Measurements from ENCODE around the gene ANKFY1.

ANKFY1 gene

GRCh38 chr17:4229627-4230541 lies 33.9 kb downstream of the ANKFY1 start:
- Histone ChIP-seq H4K8ac (ENCODE audit: low read depth, low read length) (peak overlapping the region; percentile 8), H3K23ac (ENCODE audit: low read length) (no peak overlapping the region), H4K12ac (ENCODE audit: low read depth, low read length) (peak overlapping the region; percentile 17), H2BK12ac (ENCODE audit: low read length) (peak overlapping the region; percentile 78), H3K9me3 (ENCODE audit: insufficient read depth, low read depth, low read length) (no peaks in the 10 kb centered on the region), H3K9ac (ENCODE audit: low read length) (no peak overlapping the region), H3K14ac (ENCODE audit: low read length) (peak overlapping the region; percentile 56), H4K91ac (ENCODE audit: low read depth, low read length) (peak overlapping the region; percentile 86), H3K27me3 (ENCODE audit: insufficient read depth, low read length) (no peaks in the 10 kb centered on the region), H3K79me1 (ENCODE audit: low read length) (peaks cover 15% of the 10 kb centered on the region), H3K4me3 (ENCODE audit: low read depth, low read length) (no peak overlapping the region), H3K4me2 (ENCODE audit: low read length) (peak overlapping the region; percentile 39), H2BK120ac (ENCODE audit: insufficient read depth, low read length, poor library complexity) (peak overlapping the region; percentile 82), H2AK5ac (ENCODE audit: low read length) (no peak overlapping the region), H3K36me3 (ENCODE audit: control insufficient read depth in 1 of 2, insufficient read depth in 2 of 2, low read length in 2 of 2) (peaks cover 4 to 6% of the 10 kb centered on the region in 2 experiments), H3K18ac (ENCODE audit: low read length) (peak overlapping the region; percentile 93), H3K27ac (ENCODE audit: low read depth, low read length) (peak overlapping the region; percentile 84), H3K4me1 (ENCODE audit: control insufficient read depth in 1 of 2, insufficient read depth in 2 of 2, low read length in 2 of 2) (peaks cover 15 to 18% of the 10 kb centered on the region in 2 experiments), H3K4ac (ENCODE audit: low read depth, low read length) (peak overlapping the region; percentile 46), H3K79me2 (ENCODE audit: control insufficient read depth, insufficient read depth, low read length, poor library complexity) (no peaks in the 10 kb centered on the region), H2AFZ (ENCODE audit: insufficient read depth, low read length, poor library complexity) (no peak overlapping the region), H2BK5ac (ENCODE audit: low read depth, low read length, poor library complexity) (peak overlapping the region; percentile 98)
- peak; percentile 89 to 96 for DNase-seq
- no CpG with 5 or more reads among the region's 8 CpGs for WGBS (ENCODE audit: extremely low coverage, insufficient coverage, insufficient read length)

GRCh38 chr17:4221899-4222659 lies 41.7 kb downstream of the ANKFY1 start:
- peaks cover 4% of the 10 kb centered on the region for H3K79me1 ChIP-seq (ENCODE audit: low read length)
- peak; percentile 41 to 80 for DNase-seq
- H4K8ac ChIP-seq (ENCODE audit: low read depth, low read length) = no peak overlapping the region
- H3K4me2 ChIP-seq (ENCODE audit: low read length) = peak overlapping the region; percentile 19
- H3K4ac ChIP-seq (ENCODE audit: low read depth, low read length) = no peak overlapping the region
- no peaks in the 10 kb centered on the region for H3K9me3 ChIP-seq (ENCODE audit: insufficient read depth, low read depth, low read length)
- no CpG with 5 or more reads among the region's 47 CpGs for WGBS (ENCODE audit: extremely low coverage, insufficient coverage, insufficient read length)
- peaks cover 6 to 19% of the 10 kb centered on the region in 2 experiments for H3K36me3 ChIP-seq (ENCODE audit: control insufficient read depth in 1 of 2, insufficient read depth in 2 of 2, low read length in 2 of 2)
- H2BK120ac ChIP-seq (ENCODE audit: insufficient read depth, low read length, poor library complexity) = no peak overlapping the region
- H4K12ac ChIP-seq (ENCODE audit: low read depth, low read length) = no peak overlapping the region
- no peak overlapping the region for H2BK12ac ChIP-seq (ENCODE audit: low read length)
- no peak overlapping the region for H3K18ac ChIP-seq (ENCODE audit: low read length)
- H3K27me3 ChIP-seq (ENCODE audit: insufficient read depth, low read length) = no peaks in the 10 kb centered on the region
- no peak overlapping the region for H3K27ac ChIP-seq (ENCODE audit: low read depth, low read length)
- no peak overlapping the region for H3K23ac ChIP-seq (ENCODE audit: low read length)
- no peak overlapping the region for H2AK5ac ChIP-seq (ENCODE audit: low read length)
- H2AFZ ChIP-seq (ENCODE audit: insufficient read depth, low read length, poor library complexity) = no peak overlapping the region
- no peak overlapping the region for H3K14ac ChIP-seq (ENCODE audit: low read length)
- peak overlapping the region; percentile 18 for H4K91ac ChIP-seq (ENCODE audit: low read depth, low read length)
- H3K4me3 ChIP-seq (ENCODE audit: low read depth, low read length) = no peak overlapping the region
- peaks cover 5 to 8% of the 10 kb centered on the region in 2 experiments for H3K4me1 ChIP-seq (ENCODE audit: control insufficient read depth in 1 of 2, insufficient read depth in 2 of 2, low read length in 2 of 2)
- H3K79me2 ChIP-seq (ENCODE audit: control insufficient read depth, insufficient read depth, low read length, poor library complexity) = no peaks in the 10 kb centered on the region
- H3K9ac ChIP-seq (ENCODE audit: low read length) = no peak overlapping the region
- H2BK5ac ChIP-seq (ENCODE audit: low read depth, low read length, poor library complexity) = no peak overlapping the region

GRCh38 chr17:4221163-4221562 lies 42.6 kb downstream of the ANKFY1 start:
- H3K4ac ChIP-seq (ENCODE audit: low read depth, low read length) = peak overlapping the region; percentile 80
- no peak overlapping the region for H2AFZ ChIP-seq (ENCODE audit: insufficient read depth, low read length, poor library complexity)
- no peak overlapping the region for H4K12ac ChIP-seq (ENCODE audit: low read depth, low read length)
- H3K27me3 ChIP-seq (ENCODE audit: insufficient read depth, low read length) = no peaks in the 10 kb centered on the region
- H2BK5ac ChIP-seq (ENCODE audit: low read depth, low read length, poor library complexity) = peak overlapping the region; percentile 50
- no peak overlapping the region for H4K8ac ChIP-seq (ENCODE audit: low read depth, low read length)
- no peak overlapping the region for H3K23ac ChIP-seq (ENCODE audit: low read length)
- H3K79me1 ChIP-seq (ENCODE audit: low read length) = peaks cover 4% of the 10 kb centered on the region
- no peaks in the 10 kb centered on the region for H3K9me3 ChIP-seq (ENCODE audit: insufficient read depth, low read depth, low read length)
- peak overlapping the region; percentile 54 for H2AK5ac ChIP-seq (ENCODE audit: low read length)
- H3K36me3 ChIP-seq (ENCODE audit: control insufficient read depth in 1 of 2, insufficient read depth in 2 of 2, low read length in 2 of 2) = peaks cover 6 to 20% of the 10 kb centered on the region in 2 experiments
- H3K4me1 ChIP-seq (ENCODE audit: control insufficient read depth in 1 of 2, insufficient read depth in 2 of 2, low read length in 2 of 2) = peaks cover 5 to 8% of the 10 kb centered on the region in 2 experiments
- H3K18ac ChIP-seq (ENCODE audit: low read length) = peak overlapping the region; percentile 64
- H3K79me2 ChIP-seq (ENCODE audit: control insufficient read depth, insufficient read depth, low read length, poor library complexity) = no peaks in the 10 kb centered on the region
- H3K4me2 ChIP-seq (ENCODE audit: low read length) = no peak overlapping the region
- no peak for DNase-seq
- no peak overlapping the region for H3K9ac ChIP-seq (ENCODE audit: low read length)
- no CpG with 5 or more reads among the region's 4 CpGs for WGBS (ENCODE audit: extremely low coverage, insufficient coverage, insufficient read length)
- H2BK12ac ChIP-seq (ENCODE audit: low read length) = no peak overlapping the region
- peak overlapping the region; percentile 45 for H2BK120ac ChIP-seq (ENCODE audit: insufficient read depth, low read length, poor library complexity)
- H3K27ac ChIP-seq (ENCODE audit: low read depth, low read length) = no peak overlapping the region
- no peak overlapping the region for H3K4me3 ChIP-seq (ENCODE audit: low read depth, low read length)
- no peak overlapping the region for H4K91ac ChIP-seq (ENCODE audit: low read depth, low read length)
- H3K14ac ChIP-seq (ENCODE audit: low read length) = no peak overlapping the region

- H3K23ac ChIP-seq (ENCODE audit: low read length) = no peak overlapping the region
- no CpG with 5 or more reads among the region's 7 CpGs for WGBS (ENCODE audit: extremely low coverage, insufficient coverage, insufficient read length)
These were observed 43.1 kb downstream of the ANKFY1 start for GRCh38 chr17:4220655-4221054.

More at GRCh38 chr17:4220655-4221054, 43.1 kb downstream of the ANKFY1 start:
- Histone ChIP-seq H3K4me1 (ENCODE audit: control insufficient read depth in 1 of 2, insufficient read depth in 2 of 2, low read length in 2 of 2) (peaks cover 5 to 8% of the 10 kb centered on the region in 2 experiments), H2BK120ac (ENCODE audit: insufficient read depth, low read length, poor library complexity) (no peak overlapping the region), H3K27me3 (ENCODE audit: insufficient read depth, low read length) (no peaks in the 10 kb centered on the region), H3K36me3 (ENCODE audit: control insufficient read depth in 1 of 2, insufficient read depth in 2 of 2, low read length in 2 of 2) (peaks cover 7 to 23% of the 10 kb centered on the region in 2 experiments), H3K27ac (ENCODE audit: low read depth, low read length) (peak overlapping the region; percentile 49), H4K91ac (ENCODE audit: low read depth, low read length) (no peak overlapping the region), H4K8ac (ENCODE audit: low read depth, low read length) (no peak overlapping the region), H3K9me3 (ENCODE audit: insufficient read depth, low read depth, low read length) (no peaks in the 10 kb centered on the region), H3K79me2 (ENCODE audit: control insufficient read depth, insufficient read depth, low read length, poor library complexity) (peaks cover 2% of the 10 kb centered on the region), H3K4me2 (ENCODE audit: low read length) (no peak overlapping the region), H2AK5ac (ENCODE audit: low read length) (no peak overlapping the region), H3K18ac (ENCODE audit: low read length) (no peak overlapping the region), H3K4me3 (ENCODE audit: low read depth, low read length) (no peak overlapping the region), H3K14ac (ENCODE audit: low read length) (no peak overlapping the region), H4K12ac (ENCODE audit: low read depth, low read length) (no peak overlapping the region), H3K79me1 (ENCODE audit: low read length) (peaks cover 6% of the 10 kb centered on the region), H3K4ac (ENCODE audit: low read depth, low read length) (no peak overlapping the region), H2BK12ac (ENCODE audit: low read length) (peak overlapping the region; percentile 52), H3K9ac (ENCODE audit: low read length) (no peak overlapping the region), H2AFZ (ENCODE audit: insufficient read depth, low read length, poor library complexity) (no peak overlapping the region), H2BK5ac (ENCODE audit: low read depth, low read length, poor library complexity) (no peak overlapping the region)
- DNase-seq = peak in 1 of 2 donors; percentile 33

Data from trophoblast cell (in vitro differentiated cells and primary cell).